Thyroid gland (tissue), 4 donors: ENCODE results near the gene GRHL1. TPM values are rescaled to one million over a fixed set of nuclear protein-coding genes. Genes with fewer than 3 reads are reported as not detected.

Experiments
- DNase-seq, 2 donors: peaks; one replicate each; pipeline ENCODE4 v3.0.0-alpha.2; 2019
- H3K27ac ChIP-seq, 3 donors: fragments of 200-600 bp; sonication (generic); 1 replicate in 2 of 3; 2 replicates in 1 of 3; pipeline ENCODE4 v1.5.1; 2016 to 2019; ENCODE audit warnings: mild to moderate bottlenecking in 1 of 3, moderate library complexity in 1 of 3
- H3K27me3 ChIP-seq: fragments of 200-600 bp; sonication (generic); one replicate; pipeline ENCODE4 v1.5.1; 2019
- H3K36me3 ChIP-seq, 2 donors: fragments of 200-600 bp; sonication (generic); one replicate each; pipeline ENCODE4 v1.5.1; 2016 to 2019
- H3K4me1 ChIP-seq, 2 donors: fragments of 200-600 bp; sonication (generic); one replicate each; pipeline ENCODE4 v1.5.1; 2017 to 2019
- H3K4me3 ChIP-seq, 3 donors: fragments of 200-600 bp; sonication (generic); replicated peaks in 1 of 3; 1 replicate in 2 of 3; 2 replicates in 1 of 3; pipeline ENCODE4 v1.5.1; 2016; ENCODE audit warnings: mild to moderate bottlenecking in 1 of 3
- H3K9me3 ChIP-seq: fragments of 200-600 bp; sonication (generic); one replicate; pipeline ENCODE4 v1.5.1; 2017
- POLR2A ChIP-seq, 2 donors: fragments of 450-650 bp; IDR thresholded peaks; one replicate each; pipeline ENCODE4 v1.6.1; 2017; ENCODE audit warnings: antibody characterized with exemption in 2 of 2, mild to moderate bottlenecking in 2 of 2, moderate library complexity in 1 of 2
- WGBS, 2 donors: methylation state at CpG; one replicate each; pipeline ENCODE4 v1.1.5; 2017; 5-methylcytosine and 5-hydroxymethylcytosine counted together
- intact Hi-C: fragments of 100-400 bp; cut with DNase I; formaldehyde crosslinking; loops from one replicate; pipeline ENCODE4 v1.15.1; 2023
- total RNA-seq, 4 donors: library from RNA; depleted of rRNA; stranded (reverse); fragments of >200 nt; gene quantifications; one replicate each; pipeline ENCODE4 v1.2.3, GENCODE V29; 2016
- TF ChIP-seq, protein P1 (sequence below), 6 experiments: fragments of 200-600 bp in 3 of 6; fragments of 450-650 bp in 3 of 6; sonication (generic) in 3 of 6; IDR thresholded peaks; one replicate each; pipeline ENCODE4 v1.5.1; 2016 to 2019; ENCODE audit warnings: antibody characterized with exemption in 6 of 6, mild to moderate bottlenecking in 2 of 6, inconsistent platforms in 1 of 6, moderate library complexity in 1 of 6

The GRHL1 gene
- total RNA-seq, 4 donors from 2014 or later = 6.2 to 12.1 (median 8.2) TPM

DNA sequence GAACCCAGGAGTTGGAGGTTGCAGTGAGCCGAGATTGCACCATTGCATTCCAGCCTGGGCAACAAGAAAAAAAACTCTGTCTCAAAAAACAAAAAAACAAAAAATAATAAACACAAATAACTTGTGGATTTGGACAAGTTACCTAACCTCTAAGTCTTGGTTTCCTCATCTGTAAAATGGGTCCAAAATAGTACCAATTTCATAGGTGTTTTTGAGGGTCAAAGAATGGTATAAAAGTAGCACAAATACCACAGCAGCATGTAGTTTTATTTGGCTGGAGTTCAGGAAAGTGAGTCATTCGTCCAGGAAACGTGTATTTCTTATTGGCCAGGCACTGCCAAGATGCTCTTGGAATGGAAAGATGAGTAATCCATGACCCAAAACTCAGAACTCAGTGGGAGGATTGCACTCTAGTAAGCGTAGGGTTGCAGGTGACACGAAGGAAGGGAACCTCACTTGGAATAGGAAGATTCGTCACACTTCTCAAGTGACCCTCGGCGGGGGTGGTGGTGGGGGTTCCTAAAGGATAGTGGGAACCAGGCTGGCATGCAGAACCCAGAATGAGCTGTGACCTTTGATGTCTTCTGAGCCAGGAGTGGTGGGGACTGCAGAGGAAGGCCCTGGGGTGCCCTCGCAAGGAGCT is 24.4 kb downstream of the GRHL1 start:
- WGBS, 2 donors = 60 to 69% methylated on average over 9 of the region's 9 CpGs
- Histone ChIP-seq H3K4me1 (peaks cover 6 to 50% of the 10 kb centered on the region in 2 donors), H3K27ac (peak overlapping the region in 1 of 3 donors; percentile 18)

DNA sequence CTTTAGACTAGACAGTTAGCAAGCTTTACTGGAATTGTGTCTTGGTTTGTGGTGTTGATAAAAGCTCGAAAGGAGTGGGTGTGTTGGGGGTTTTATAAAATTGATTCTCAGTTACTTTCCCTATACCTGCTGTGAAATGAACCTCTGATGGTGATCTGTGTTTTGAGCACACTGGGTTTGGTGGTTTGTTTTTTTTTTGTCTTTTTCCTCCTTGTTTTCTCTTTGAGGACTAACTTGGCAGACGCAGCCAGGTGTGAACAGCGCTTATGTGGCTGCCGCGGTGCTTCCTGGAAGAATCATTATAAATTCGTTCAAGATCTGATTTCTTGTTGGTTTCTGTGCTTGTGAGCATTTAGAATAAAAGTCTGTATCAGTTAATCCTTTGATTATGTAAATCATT is 28.5 kb downstream of the GRHL1 start:
- Histone ChIP-seq H3K4me1 (peaks cover 0 to 45% of the 10 kb centered on the region in 2 donors), H3K4me3 (no peak overlapping the region), H3K9me3 (no peaks in the 10 kb centered on the region), H3K27ac (peak overlapping the region in 1 of 3 donors; percentile 48), H3K27me3 (no peaks in the 10 kb centered on the region), H3K36me3 (no peaks in the 10 kb centered on the region)
- WGBS, 2 donors = 29 to 48% methylated on average over 6 of the region's 6 CpGs
- intact Hi-C loops = loop anchor here (10.0 kb wide), 1 partner anchor 175 kb away; no protein-coding TSS in a partner anchor
- TF ChIP-seq, protein P1, sequence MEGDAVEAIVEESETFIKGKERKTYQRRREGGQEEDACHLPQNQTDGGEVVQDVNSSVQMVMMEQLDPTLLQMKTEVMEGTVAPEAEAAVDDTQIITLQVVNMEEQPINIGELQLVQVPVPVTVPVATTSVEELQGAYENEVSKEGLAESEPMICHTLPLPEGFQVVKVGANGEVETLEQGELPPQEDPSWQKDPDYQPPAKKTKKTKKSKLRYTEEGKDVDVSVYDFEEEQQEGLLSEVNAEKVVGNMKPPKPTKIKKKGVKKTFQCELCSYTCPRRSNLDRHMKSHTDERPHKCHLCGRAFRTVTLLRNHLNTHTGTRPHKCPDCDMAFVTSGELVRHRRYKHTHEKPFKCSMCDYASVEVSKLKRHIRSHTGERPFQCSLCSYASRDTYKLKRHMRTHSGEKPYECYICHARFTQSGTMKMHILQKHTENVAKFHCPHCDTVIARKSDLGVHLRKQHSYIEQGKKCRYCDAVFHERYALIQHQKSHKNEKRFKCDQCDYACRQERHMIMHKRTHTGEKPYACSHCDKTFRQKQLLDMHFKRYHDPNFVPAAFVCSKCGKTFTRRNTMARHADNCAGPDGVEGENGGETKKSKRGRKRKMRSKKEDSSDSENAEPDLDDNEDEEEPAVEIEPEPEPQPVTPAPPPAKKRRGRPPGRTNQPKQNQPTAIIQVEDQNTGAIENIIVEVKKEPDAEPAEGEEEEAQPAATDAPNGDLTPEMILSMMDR (IDR thresholded peaks at IDR 0.05) = no peak
- no peak for TF ChIP-seq POLR2A (IDR thresholded peaks at IDR 0.05)
- DNase-seq = peak; percentile 68

More for the DNA sequence above, 24.4 kb downstream of the GRHL1 start:
- no peaks in the 10 kb centered on the region for H3K36me3 ChIP-seq
- DNase-seq = no peak
- intact Hi-C loops = no loop called here
- H3K9me3 ChIP-seq = no peaks in the 10 kb centered on the region
- TF ChIP-seq, protein P1 (IDR thresholded peaks at IDR 0.05) = no peak
- TF ChIP-seq POLR2A (IDR thresholded peaks at IDR 0.05) = no peak
- no peak overlapping the region for H3K4me3 ChIP-seq
- H3K27me3 ChIP-seq = no peaks in the 10 kb centered on the region

DNA sequence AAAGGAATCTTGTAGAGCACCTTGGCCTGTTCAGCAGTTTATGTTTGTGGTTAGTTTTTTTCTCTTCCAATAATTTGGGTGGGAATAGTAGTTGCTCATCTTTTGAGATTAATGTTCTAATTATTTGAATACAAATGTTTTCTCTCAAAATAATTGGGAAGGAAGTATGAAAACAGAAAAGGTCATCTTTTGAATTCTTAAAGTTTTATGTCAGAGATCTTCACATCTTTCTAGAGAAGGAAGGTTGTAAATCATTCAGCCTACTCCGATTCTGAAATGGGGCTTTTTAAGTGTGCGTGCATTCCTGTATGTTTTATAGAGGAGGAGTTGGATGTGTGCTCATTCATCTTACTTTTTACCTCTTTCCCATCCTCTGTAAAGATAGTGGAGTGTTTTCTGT is 29.0 kb downstream of the GRHL1 start:
- DNase-seq = no peak
- TF ChIP-seq, protein P1 (IDR thresholded peaks at IDR 0.05) = no peak
- TF ChIP-seq POLR2A (IDR thresholded peaks at IDR 0.05) = no peak
- H3K4me3 ChIP-seq = no peak overlapping the region
- WGBS, 2 donors = 92 to 93% methylated on average over 2 of the region's 2 CpGs
- H3K9me3 ChIP-seq = no peaks in the 10 kb centered on the region
- no peaks in the 10 kb centered on the region for H3K27me3 ChIP-seq
- no peaks in the 10 kb centered on the region for H3K36me3 ChIP-seq
- H3K4me1 ChIP-seq = peaks cover 0 to 49% of the 10 kb centered on the region in 2 donors
- intact Hi-C loops = loop anchor here (10.0 kb wide), 1 partner anchor 176 kb away; no protein-coding TSS in a partner anchor
- peak overlapping the region in 1 of 3 donors; percentile 48 for H3K27ac ChIP-seq

DNA sequence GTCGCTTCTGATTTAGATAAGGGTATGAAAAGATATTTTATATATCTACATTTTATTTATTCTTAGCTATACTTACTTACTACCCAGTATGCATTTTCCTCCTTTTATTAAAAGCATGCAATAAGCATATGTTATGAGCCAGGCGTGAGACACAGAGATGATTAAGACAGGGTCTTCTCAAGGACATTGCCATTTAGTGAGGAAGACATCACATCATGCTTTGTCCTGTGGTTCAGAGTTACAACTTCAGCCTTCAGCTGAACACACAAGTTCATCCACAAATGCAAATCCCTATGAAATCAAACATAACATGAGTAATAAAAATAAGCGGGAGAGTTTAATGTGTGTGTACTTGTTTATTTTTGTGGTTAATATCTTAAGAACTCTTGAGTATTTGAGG is 30.2 kb downstream of the GRHL1 start:
- no peak for TF ChIP-seq POLR2A (IDR thresholded peaks at IDR 0.05)
- TF ChIP-seq, protein P1 (IDR thresholded peaks at IDR 0.05) = no peak
- DNase-seq = no peak
- Histone ChIP-seq H3K36me3 (no peaks in the 10 kb centered on the region), H3K4me1 (peaks cover 0 to 42% of the 10 kb centered on the region in 2 donors), H3K27ac (no peak overlapping the region), H3K27me3 (no peaks in the 10 kb centered on the region), H3K4me3 (no peak overlapping the region), H3K9me3 (no peaks in the 10 kb centered on the region)
- 95% methylated on average over 3 of the region's 3 CpGs for WGBS, 2 donors
- intact Hi-C loops = loop anchor here (10.0 kb wide), 1 partner anchor 177 kb away; no protein-coding TSS in a partner anchor

DNA sequence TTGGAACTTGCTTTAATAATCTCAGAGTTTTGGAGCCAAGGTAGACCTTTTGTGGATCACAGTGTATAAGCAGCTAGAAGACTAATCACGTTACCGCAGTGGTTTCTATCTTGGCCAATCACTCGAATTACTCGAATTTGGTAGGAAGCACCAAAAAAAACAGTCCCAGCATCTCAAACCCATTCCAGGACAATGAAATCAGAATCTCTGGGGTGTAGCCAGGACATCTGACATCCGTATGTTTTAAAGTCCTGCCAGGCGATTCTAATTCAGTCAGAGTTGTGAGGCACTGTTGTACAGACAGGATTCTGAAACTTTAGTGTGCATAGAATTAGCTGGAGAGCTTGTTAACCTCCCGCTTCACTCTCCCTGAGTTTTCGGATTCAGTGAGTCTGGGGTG is 30.8 kb downstream of the GRHL1 start:
- H3K27me3 ChIP-seq = no peaks in the 10 kb centered on the region
- H3K4me1 ChIP-seq = peaks cover 0 to 42% of the 10 kb centered on the region in 2 donors
- H3K4me3 ChIP-seq = no peak overlapping the region
- no peak for TF ChIP-seq POLR2A (IDR thresholded peaks at IDR 0.05)
- TF ChIP-seq, protein P1 (IDR thresholded peaks at IDR 0.05) = no peak
- no peaks in the 10 kb centered on the region for H3K36me3 ChIP-seq
- no peak for DNase-seq
- no peak overlapping the region for H3K27ac ChIP-seq
- WGBS, 2 donors = 78 to 83% methylated on average over 8 of the region's 8 CpGs
- no peaks in the 10 kb centered on the region for H3K9me3 ChIP-seq
- intact Hi-C loops = loop anchor here (10.0 kb wide), 1 partner anchor 177 kb away; no protein-coding TSS in a partner anchor
